ENCODE data around the gene MYBPC1. TPM values are rescaled to one million over a fixed set of nuclear protein-coding genes. Genes with fewer than 3 reads are reported as not detected.
"Not testable (repeated sequence)": the region's sequence is repeated elsewhere in the genome, so short reads cannot be mapped to it uniquely, and the experiment has no call there.

Gene MYBPC1
- polyA plus RNA-seq, 3 donors from 2014 or later: not detected

- H3K9me3 Mint-ChIP-seq: no peaks in the 10 kb centered on the region
- no peak overlapping the region for H3K4me3 Mint-ChIP-seq
- H3K27ac Mint-ChIP-seq: no peak overlapping the region
- peaks cover 3 to 9% (median 7%) of the 10 kb centered on the region in 3 donors for H3K27me3 Mint-ChIP-seq (ENCODE audit: low read depth in 3 of 3)
- H3K36me3 Mint-ChIP-seq: no peaks in the 10 kb centered on the region
- DNase-seq: no peak
- peaks cover 26 to 32% of the 10 kb centered on the region in 2 donors for H3K4me1 Mint-ChIP-seq
Measured at GRCh38 chr12:101675555-101675954, 80.8 kb downstream of the MYBPC1 start.

- H3K4me1 Mint-ChIP-seq: peaks cover 20 to 23% of the 10 kb centered on the region in 2 donors
- H3K9me3 Mint-ChIP-seq; H3K27ac Mint-ChIP-seq; H3K4me3 Mint-ChIP-seq; H3K36me3 Mint-ChIP-seq; DNase-seq; H3K27me3 Mint-ChIP-seq (ENCODE audit: low read depth in 3 of 3): not testable (repeated sequence)
Measured at GRCh38 chr12:101676497-101676896, 81.7 kb downstream of the MYBPC1 start.

GRCh38 chr12:101678081-101678480 lies 83.3 kb downstream of the MYBPC1 start:
- H3K27ac Mint-ChIP-seq: no peak overlapping the region
- H3K36me3 Mint-ChIP-seq: no peaks in the 10 kb centered on the region
- no peak overlapping the region for H3K4me3 Mint-ChIP-seq
- DNase-seq: peak in 1 of 3 donors; percentile 21
- peaks cover 10 to 13% of the 10 kb centered on the region in 2 donors for H3K4me1 Mint-ChIP-seq
- peaks cover 0 to 9% (median 4%) of the 10 kb centered on the region in 3 donors for H3K27me3 Mint-ChIP-seq (ENCODE audit: low read depth in 3 of 3)
- H3K9me3 Mint-ChIP-seq: no peaks in the 10 kb centered on the region

- Mint-ChIP-seq H3K27ac (no peak overlapping the region), H3K9me3 (no peaks in the 10 kb centered on the region), H3K4me3 (no peak overlapping the region), H3K36me3 (no peaks in the 10 kb centered on the region), H3K4me1 (peaks cover 10 to 13% of the 10 kb centered on the region in 2 donors), H3K27me3 (ENCODE audit: low read depth in 3 of 3) (peaks cover 0 to 6% (median 4%) of the 10 kb centered on the region in 3 donors)
- DNase-seq: no peak
Measured at GRCh38 chr12:101680240-101680639, 85.5 kb downstream of the MYBPC1 start.

- Mint-ChIP-seq H3K9me3 (no peaks in the 10 kb centered on the region), H3K27ac (no peak overlapping the region), H3K4me1 (peaks cover 10 to 13% of the 10 kb centered on the region in 2 donors), H3K36me3 (no peaks in the 10 kb centered on the region), H3K27me3 (ENCODE audit: low read depth in 3 of 3) (peaks cover 0 to 6% (median 4%) of the 10 kb centered on the region in 3 donors), H3K4me3 (no peak overlapping the region)
- DNase-seq: no peak
Measured at GRCh38 chr12:101680647-101681046, 85.9 kb downstream of the MYBPC1 start.

- H3K4me1 Mint-ChIP-seq: peaks cover 10 to 13% of the 10 kb centered on the region in 2 donors
- not testable (repeated sequence) for H3K27ac Mint-ChIP-seq; H3K4me3 Mint-ChIP-seq; H3K36me3 Mint-ChIP-seq; H3K27me3 Mint-ChIP-seq (ENCODE audit: low read depth in 3 of 3); DNase-seq; H3K9me3 Mint-ChIP-seq
Measured at GRCh38 chr12:101681627-101682026, 86.9 kb downstream of the MYBPC1 start.

- no peaks in the 10 kb centered on the region for H3K9me3 Mint-ChIP-seq
- H3K27me3 Mint-ChIP-seq (ENCODE audit: low read depth in 3 of 3): peaks cover 0 to 2% (median 1%) of the 10 kb centered on the region in 3 donors
- no peaks in the 10 kb centered on the region for H3K4me1 Mint-ChIP-seq
- no peak overlapping the region for H3K27ac Mint-ChIP-seq
- H3K36me3 Mint-ChIP-seq: no peaks in the 10 kb centered on the region
- H3K4me3 Mint-ChIP-seq: no peak overlapping the region
- no peak for DNase-seq
Measured at GRCh38 chr12:101685092-101685491, 90.3 kb downstream of the MYBPC1 start.

GRCh38 chr12:101686176-101686575 lies 91.4 kb downstream of the MYBPC1 start:
- H3K27ac Mint-ChIP-seq: no peak overlapping the region
- no peaks in the 10 kb centered on the region for H3K4me1 Mint-ChIP-seq
- H3K27me3 Mint-ChIP-seq (ENCODE audit: low read depth in 3 of 3): peaks cover 0 to 2% (median 1%) of the 10 kb centered on the region in 3 donors
- H3K9me3 Mint-ChIP-seq: no peaks in the 10 kb centered on the region
- H3K4me3 Mint-ChIP-seq: no peak overlapping the region
- H3K36me3 Mint-ChIP-seq: no peaks in the 10 kb centered on the region
- no peak for DNase-seq

GRCh38 chr12:101690544-101691098 lies 95.8 kb downstream of the MYBPC1 start:
- no peaks in the 10 kb centered on the region for H3K36me3 Mint-ChIP-seq
- H3K4me1 Mint-ChIP-seq: no peaks in the 10 kb centered on the region
- no peaks in the 10 kb centered on the region for H3K9me3 Mint-ChIP-seq
- peaks cover 0 to 5% (median 1%) of the 10 kb centered on the region in 3 donors for H3K27me3 Mint-ChIP-seq (ENCODE audit: low read depth in 3 of 3)
- DNase-seq: no peak
- no peak overlapping the region for H3K4me3 Mint-ChIP-seq
- H3K27ac Mint-ChIP-seq: no peak overlapping the region

- H3K4me3 Mint-ChIP-seq: no peak overlapping the region
- no peak for DNase-seq
- peaks cover 0 to 8% (median 1%) of the 10 kb centered on the region in 3 donors for H3K27me3 Mint-ChIP-seq (ENCODE audit: low read depth in 3 of 3)
- peaks cover 3 to 5% of the 10 kb centered on the region in 2 donors for H3K4me1 Mint-ChIP-seq
- no peak overlapping the region for H3K27ac Mint-ChIP-seq
- H3K36me3 Mint-ChIP-seq: no peaks in the 10 kb centered on the region
- H3K9me3 Mint-ChIP-seq: no peaks in the 10 kb centered on the region
Measured at GRCh38 chr12:101691503-101692096, 96.8 kb downstream of the MYBPC1 start.

GRCh38 chr12:101694297-101694848 lies 99.6 kb downstream of the MYBPC1 start:
- no peaks in the 10 kb centered on the region for H3K9me3 Mint-ChIP-seq
- DNase-seq: no peak
- H3K27ac Mint-ChIP-seq: no peak overlapping the region
- H3K27me3 Mint-ChIP-seq (ENCODE audit: low read depth in 3 of 3): peaks cover under 1 to 6% (median 3%) of the 10 kb centered on the region in 3 donors
- H3K4me1 Mint-ChIP-seq: peaks cover 14 to 19% of the 10 kb centered on the region in 2 donors
- H3K36me3 Mint-ChIP-seq: no peaks in the 10 kb centered on the region
- H3K4me3 Mint-ChIP-seq: no peak overlapping the region

GRCh38 chr12:101694986-101695385 lies 100.2 kb downstream of the MYBPC1 start:
- DNase-seq: no peak
- Mint-ChIP-seq H3K27ac (no peak overlapping the region), H3K27me3 (ENCODE audit: low read depth in 3 of 3) (peaks cover 2 to 6% (median 3%) of the 10 kb centered on the region in 3 donors), H3K4me3 (no peak overlapping the region), H3K9me3 (no peaks in the 10 kb centered on the region), H3K36me3 (no peaks in the 10 kb centered on the region), H3K4me1 (peaks cover 17 to 19% of the 10 kb centered on the region in 2 donors)

- Mint-ChIP-seq H3K9me3 (no peaks in the 10 kb centered on the region), H3K4me3 (peak overlapping the region in 2 of 5 donors; percentile 15 to 17), H3K27me3 (ENCODE audit: low read depth in 3 of 3) (peaks cover 2 to 6% (median 3%) of the 10 kb centered on the region in 3 donors), H3K27ac (no peak overlapping the region), H3K36me3 (no peaks in the 10 kb centered on the region), H3K4me1 (peaks cover 17 to 19% of the 10 kb centered on the region in 2 donors)
- DNase-seq: no peak
Measured at GRCh38 chr12:101695706-101696105, 100.9 kb downstream of the MYBPC1 start.
